Transverse colon (tissue), 4 donors: ENCODE results near the gene MAGEA8.

Source experiments
- POLR2AphosphoS5 ChIP-seq, 3 donors: sonication (generic); formaldehyde crosslinking; IDR thresholded peaks; one replicate each; pipeline ENCODE4 v1.6.1; 2016; ENCODE audit warnings: antibody characterized with exemption in 3 of 3
- TF ChIP-seq, protein P1 (sequence below), 5 experiments: fragments of 200-600 bp in 3 of 5; fragments of 450-650 bp in 2 of 5; sonication (generic) in 3 of 5; IDR thresholded peaks; 1 replicate in 2 of 5; 2 replicates in 3 of 5; pipeline ENCODE4 v1.5.1; 2016 to 2017; ENCODE audit warnings: antibody characterized with exemption in 5 of 5, inconsistent platforms in 3 of 5, mild to moderate bottlenecking in 2 of 5, moderate library complexity in 1 of 5

DNA sequence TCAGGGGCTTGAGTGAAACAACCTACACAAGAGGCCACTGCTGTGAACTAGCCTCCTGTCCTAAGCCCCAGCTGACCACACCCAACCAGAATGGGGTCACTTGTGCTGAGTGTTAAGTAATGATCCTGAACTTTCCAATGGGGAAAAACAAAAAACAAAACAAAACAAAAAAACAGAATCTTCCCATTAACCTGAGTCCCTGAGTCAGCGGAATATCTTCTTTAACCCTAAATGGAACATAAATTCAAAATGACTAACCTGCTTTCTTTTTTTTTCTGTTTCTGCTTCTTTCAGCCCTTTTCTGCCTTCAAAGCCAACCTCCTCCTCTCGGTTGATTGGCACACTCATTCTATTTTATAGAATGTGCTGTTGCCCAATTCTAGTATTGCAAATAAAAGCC lies 31.2 kb upstream of the MAGEA8 start:
- TF ChIP-seq POLR2AphosphoS5 (IDR thresholded peaks at IDR 0.05) = no peak
- TF ChIP-seq, protein P1, sequence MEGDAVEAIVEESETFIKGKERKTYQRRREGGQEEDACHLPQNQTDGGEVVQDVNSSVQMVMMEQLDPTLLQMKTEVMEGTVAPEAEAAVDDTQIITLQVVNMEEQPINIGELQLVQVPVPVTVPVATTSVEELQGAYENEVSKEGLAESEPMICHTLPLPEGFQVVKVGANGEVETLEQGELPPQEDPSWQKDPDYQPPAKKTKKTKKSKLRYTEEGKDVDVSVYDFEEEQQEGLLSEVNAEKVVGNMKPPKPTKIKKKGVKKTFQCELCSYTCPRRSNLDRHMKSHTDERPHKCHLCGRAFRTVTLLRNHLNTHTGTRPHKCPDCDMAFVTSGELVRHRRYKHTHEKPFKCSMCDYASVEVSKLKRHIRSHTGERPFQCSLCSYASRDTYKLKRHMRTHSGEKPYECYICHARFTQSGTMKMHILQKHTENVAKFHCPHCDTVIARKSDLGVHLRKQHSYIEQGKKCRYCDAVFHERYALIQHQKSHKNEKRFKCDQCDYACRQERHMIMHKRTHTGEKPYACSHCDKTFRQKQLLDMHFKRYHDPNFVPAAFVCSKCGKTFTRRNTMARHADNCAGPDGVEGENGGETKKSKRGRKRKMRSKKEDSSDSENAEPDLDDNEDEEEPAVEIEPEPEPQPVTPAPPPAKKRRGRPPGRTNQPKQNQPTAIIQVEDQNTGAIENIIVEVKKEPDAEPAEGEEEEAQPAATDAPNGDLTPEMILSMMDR (IDR thresholded peaks at IDR 0.05) = no peak
